ENCODE data around the gene TET1. TPM values are rescaled to one million over a fixed set of nuclear protein-coding genes. Genes with fewer than 3 reads are reported as not detected.
A peak's percentile ranks its signal among the peaks of the same experiment; 100 is the strongest.
"Not testable (repeated sequence)": the region's sequence is repeated elsewhere in the genome, so short reads cannot be mapped to it uniquely, and the experiment has no call there.

TET1 gene
- total RNA-seq, 2 experiments from 2014 or later: 0.48 to 0.57 TPM

DNA sequence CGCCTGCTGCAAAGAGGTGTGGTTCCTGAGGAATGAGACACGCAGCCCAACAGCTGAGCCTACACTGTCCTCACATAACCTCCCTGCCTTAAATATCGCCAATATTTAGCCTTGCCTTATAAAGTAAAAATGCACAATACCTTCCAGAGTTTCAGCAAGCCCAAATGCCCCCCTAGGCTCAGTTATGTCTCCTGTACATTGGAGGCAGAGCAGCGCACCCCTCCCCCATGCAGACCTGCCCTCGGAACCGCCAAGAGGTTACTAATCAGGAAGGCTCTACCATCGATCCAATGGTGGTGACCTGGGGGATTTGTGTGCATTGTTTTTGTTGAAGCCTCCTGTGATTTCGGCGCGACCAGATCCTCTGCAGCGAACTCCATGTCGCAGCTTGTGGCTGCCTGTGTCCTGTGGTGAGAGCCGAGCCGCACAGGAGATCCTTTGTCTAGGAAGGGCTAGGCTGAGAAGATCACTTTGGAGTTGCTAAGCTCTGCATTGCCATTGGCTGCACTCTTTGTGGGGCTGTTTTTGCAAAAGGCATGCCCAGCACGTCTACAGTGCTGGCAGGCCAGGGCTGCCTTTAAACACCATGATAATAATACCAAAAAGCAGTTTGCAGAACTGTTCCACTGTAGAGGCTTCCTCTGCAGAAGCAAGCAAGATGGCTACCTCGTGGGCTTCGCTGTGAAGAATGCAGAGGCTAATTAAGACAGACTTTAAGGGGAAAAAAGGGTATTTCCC lies 40.1 kb downstream of the TET1 start:
- Mint-ChIP-seq H3K9me3 (no peaks in the 10 kb centered on the region), H3K4me1 (ENCODE audit: low read depth) (peaks cover 28% of the 10 kb centered on the region), H3K27me3 (ENCODE audit: low read depth) (no peaks in the 10 kb centered on the region), H3K4me3 (peak overlapping the region; percentile 83), H3K36me3 (ENCODE audit: low read depth) (no peaks in the 10 kb centered on the region), H3K27ac (peak overlapping the region; percentile 84)
- intact Hi-C loops (cut with micrococcal nuclease): loop anchor here (1.0 to 10.0 kb wide), 7 partner anchors 40 to 835 kb away; partner anchors contain the start of genes CCAR1, DDX50, HNRNPH3 and PBLD
- CTCF ChIA-PET: interaction anchor here (0.7 to 1.5 kb wide), 2 partner anchors 46 to 50 kb away, joined by 3 to 4 read pairs; no protein-coding TSS in a partner anchor
- peak; percentile 64 for DNase-seq

DNA sequence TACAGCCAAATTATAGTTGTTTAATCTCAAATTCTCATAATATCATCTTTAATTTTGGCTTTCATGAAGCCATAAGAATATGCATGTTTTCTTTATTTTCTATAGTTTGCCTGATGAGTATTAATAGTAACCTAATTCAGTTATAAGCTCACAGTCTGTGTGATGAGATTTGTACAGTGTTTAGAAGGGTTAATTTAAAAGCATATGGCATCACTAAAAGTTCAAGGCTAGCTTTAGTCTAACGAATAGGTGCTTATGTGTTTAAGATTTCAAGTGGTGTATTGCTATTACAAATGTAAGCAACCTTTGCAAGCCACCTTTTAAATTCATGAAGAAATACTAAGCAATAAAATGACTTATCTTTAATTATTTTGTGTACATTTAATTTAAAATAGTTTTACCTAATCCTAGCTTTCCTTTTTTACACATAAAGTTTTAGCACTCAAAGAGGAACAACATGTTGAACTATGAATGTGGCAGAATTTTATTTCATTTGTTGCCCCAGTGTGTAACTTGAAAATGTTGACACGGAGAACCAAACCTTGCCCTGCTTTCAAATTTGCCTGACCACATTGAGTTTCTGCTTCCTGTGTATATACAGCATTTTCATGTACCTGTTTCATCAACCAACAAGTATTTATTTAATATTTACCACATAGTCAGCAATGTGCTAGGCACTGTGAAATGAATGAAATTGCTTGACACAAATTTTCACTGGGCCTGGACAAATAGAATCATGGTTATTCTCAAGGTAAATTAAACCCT lies 41.5 kb downstream of the TET1 start:
- intact Hi-C loops (cut with micrococcal nuclease): loop anchor here (5.0 to 10.0 kb wide), 2 partner anchors 226 to 837 kb away; partner anchors contain the start of gene STOX1
- no peak for DNase-seq
- no peak overlapping the region for H3K27ac Mint-ChIP-seq
- no peaks in the 10 kb centered on the region for H3K27me3 Mint-ChIP-seq (ENCODE audit: low read depth)
- H3K4me1 Mint-ChIP-seq (ENCODE audit: low read depth): peaks cover 28% of the 10 kb centered on the region
- H3K36me3 Mint-ChIP-seq (ENCODE audit: low read depth): no peaks in the 10 kb centered on the region
- H3K4me3 Mint-ChIP-seq: no peak overlapping the region
- no peaks in the 10 kb centered on the region for H3K9me3 Mint-ChIP-seq
- CTCF ChIA-PET: interaction anchor here (0.5 to 1.6 kb wide), 3 partner anchors 11 to 51 kb away, joined by 4 to 6 read pairs (median 4); no protein-coding TSS in a partner anchor

DNA sequence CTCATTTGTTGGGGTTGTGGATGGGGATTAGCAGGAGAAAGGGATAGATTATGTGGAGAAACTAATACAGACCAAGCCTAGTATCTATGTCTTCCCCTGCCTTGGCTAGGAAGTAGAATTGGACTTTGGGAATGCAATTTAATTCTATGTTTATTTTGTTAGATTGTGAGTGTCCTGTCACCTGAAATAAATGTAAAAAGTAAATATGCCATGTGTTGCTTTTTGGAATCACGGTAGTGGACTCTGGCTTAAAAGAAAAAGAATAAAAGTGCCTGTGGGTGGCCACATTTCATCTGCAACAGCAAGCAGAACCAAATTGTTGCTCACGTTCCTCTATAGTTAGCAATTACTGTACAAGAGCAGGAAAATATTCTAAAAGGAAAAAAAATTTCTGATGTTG lies 42.3 kb downstream of the TET1 start:
- H3K36me3 Mint-ChIP-seq (ENCODE audit: low read depth): no peaks in the 10 kb centered on the region

DNA sequence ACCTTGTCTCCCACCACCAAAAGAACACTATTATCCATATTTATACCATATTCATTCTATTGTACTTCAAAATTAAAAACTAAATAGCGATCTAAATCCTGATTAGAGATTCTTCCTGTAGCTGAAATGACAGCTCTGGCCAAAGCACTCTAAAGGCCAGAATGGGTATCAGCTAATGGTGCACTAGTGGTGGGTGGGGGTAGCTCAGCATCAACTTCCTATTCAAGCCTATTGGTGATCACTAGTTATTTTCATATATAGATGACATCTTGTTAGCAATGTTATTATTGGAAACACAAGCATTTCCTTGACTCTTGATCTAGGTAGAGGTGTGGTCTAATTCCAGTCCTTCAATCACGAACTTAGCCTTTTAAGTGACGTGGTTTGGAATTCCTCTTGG lies 43.6 kb downstream of the TET1 start:
- H3K27ac Mint-ChIP-seq: no peak overlapping the region
- intact Hi-C loops (cut with micrococcal nuclease): loop anchor here (5.0 to 10.0 kb wide), 2 partner anchors 224 to 839 kb away; partner anchors contain the start of gene STOX1
- DNase-seq: no peak
- CTCF ChIA-PET: interaction anchor here (0.6 kb wide), 1 partner anchor 15 kb away, joined by 3 read pairs; no protein-coding TSS in a partner anchor
- H3K36me3 Mint-ChIP-seq (ENCODE audit: low read depth): no peaks in the 10 kb centered on the region
- no peaks in the 10 kb centered on the region for H3K9me3 Mint-ChIP-seq
- no peak overlapping the region for H3K4me3 Mint-ChIP-seq
- peaks cover 28% of the 10 kb centered on the region for H3K4me1 Mint-ChIP-seq (ENCODE audit: low read depth)
- no peaks in the 10 kb centered on the region for H3K27me3 Mint-ChIP-seq (ENCODE audit: low read depth)

More for the DNA sequence above, 42.3 kb downstream of the TET1 start:
- Mint-ChIP-seq H3K27ac (no peak overlapping the region), H3K9me3 (no peaks in the 10 kb centered on the region), H3K4me3 (no peak overlapping the region), H3K4me1 (ENCODE audit: low read depth) (peaks cover 28% of the 10 kb centered on the region), H3K27me3 (ENCODE audit: low read depth) (no peaks in the 10 kb centered on the region)
- CTCF ChIA-PET: interaction anchor here (1.6 kb wide), 1 partner anchor 12 kb away, joined by 4 read pairs; no protein-coding TSS in a partner anchor
- DNase-seq: no peak
- intact Hi-C loops (cut with micrococcal nuclease): loop anchor here (5.0 to 10.0 kb wide), 2 partner anchors 225 to 838 kb away; partner anchors contain the start of gene STOX1

DNA sequence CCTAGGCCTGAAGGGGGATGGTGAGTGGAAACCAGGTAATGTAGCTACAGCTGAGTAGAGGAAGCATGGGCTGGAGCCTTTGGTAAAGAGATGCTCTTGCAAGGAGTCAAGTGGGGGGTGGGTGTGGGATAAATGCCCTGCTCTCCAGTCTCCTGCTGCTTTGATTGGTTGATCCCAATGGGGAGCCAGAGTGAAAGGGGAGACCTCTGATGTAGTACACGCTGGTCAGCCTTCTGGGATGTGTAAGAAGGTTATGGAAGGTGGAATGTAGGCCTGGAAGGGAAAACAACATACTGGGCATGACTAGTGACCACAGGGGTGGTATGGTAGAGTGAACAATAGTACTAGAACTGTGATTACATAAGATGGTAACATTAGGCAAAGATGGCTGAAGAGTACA lies 44.3 kb downstream of the TET1 start:
- Mint-ChIP-seq H3K27ac (no peak overlapping the region), H3K4me1 (ENCODE audit: low read depth) (peaks cover 28% of the 10 kb centered on the region)
- intact Hi-C loops (cut with micrococcal nuclease): loop anchor here (5.0 to 10.0 kb wide), 2 partner anchors 223 to 840 kb away; partner anchors contain the start of gene STOX1

GRCh38 chr10:68606918-68607317 lies 46.8 kb downstream of the TET1 start:
- CTCF ChIA-PET: interaction anchor here (0.6 to 0.7 kb wide), 2 partner anchors 66 to 290 kb away, joined by 5 read pairs; no protein-coding TSS in a partner anchor
- Mint-ChIP-seq H3K9me3 (no peaks in the 10 kb centered on the region), H3K4me1 (ENCODE audit: low read depth) (peaks cover 9% of the 10 kb centered on the region), H3K27ac (no peak overlapping the region), H3K4me3 (no peak overlapping the region), H3K27me3 (ENCODE audit: low read depth) (no peaks in the 10 kb centered on the region), H3K36me3 (ENCODE audit: low read depth) (no peaks in the 10 kb centered on the region)
- intact Hi-C loops (cut with micrococcal nuclease): loop anchor here (10.0 kb wide), 1 partner anchor 842 kb away; no protein-coding TSS in a partner anchor
- no peak for DNase-seq

More for the DNA sequence above, 44.3 kb downstream of the TET1 start:
- H3K36me3 Mint-ChIP-seq (ENCODE audit: low read depth): no peaks in the 10 kb centered on the region
- H3K9me3 Mint-ChIP-seq: no peaks in the 10 kb centered on the region
- CTCF ChIA-PET: interaction anchor here (0.6 kb wide), 1 partner anchor 284 kb away, joined by 4 read pairs; no protein-coding TSS in a partner anchor
- no peaks in the 10 kb centered on the region for H3K27me3 Mint-ChIP-seq (ENCODE audit: low read depth)
- no peak for DNase-seq
- H3K4me3 Mint-ChIP-seq: no peak overlapping the region

GRCh38 chr10:68610023-68610422 lies 49.9 kb downstream of the TET1 start:
- H3K36me3 Mint-ChIP-seq (ENCODE audit: low read depth); DNase-seq; H3K27ac Mint-ChIP-seq; H3K4me1 Mint-ChIP-seq (ENCODE audit: low read depth); intact Hi-C loops (cut with micrococcal nuclease); H3K4me3 Mint-ChIP-seq; H3K9me3 Mint-ChIP-seq; H3K27me3 Mint-ChIP-seq (ENCODE audit: low read depth): not testable (repeated sequence)
- CTCF ChIA-PET: interaction anchor here (0.6 to 0.8 kb wide), 3 partner anchors 10 to 286 kb away, joined by 3 to 4 read pairs (median 3); no protein-coding TSS in a partner anchor

- H3K36me3 Mint-ChIP-seq (ENCODE audit: low read depth): no peaks in the 10 kb centered on the region
- intact Hi-C loops (cut with micrococcal nuclease): no loop called here
- no peaks in the 10 kb centered on the region for H3K4me1 Mint-ChIP-seq (ENCODE audit: low read depth)
- DNase-seq: no peak
- H3K27ac Mint-ChIP-seq: no peak overlapping the region
- no peaks in the 10 kb centered on the region for H3K27me3 Mint-ChIP-seq (ENCODE audit: low read depth)
- H3K9me3 Mint-ChIP-seq: no peaks in the 10 kb centered on the region
- H3K4me3 Mint-ChIP-seq: no peak overlapping the region
- CTCF ChIA-PET: no interaction called here
These were observed 51.1 kb downstream of the TET1 start for GRCh38 chr10:68611227-68611626.

- H3K27me3 Mint-ChIP-seq (ENCODE audit: low read depth); H3K27ac Mint-ChIP-seq; H3K9me3 Mint-ChIP-seq; H3K4me1 Mint-ChIP-seq (ENCODE audit: low read depth); H3K36me3 Mint-ChIP-seq (ENCODE audit: low read depth); DNase-seq; H3K4me3 Mint-ChIP-seq; intact Hi-C loops (cut with micrococcal nuclease): not testable (repeated sequence)
- CTCF ChIA-PET: interaction anchor here (0.6 to 0.7 kb wide), 2 partner anchors 13 to 46 kb away, joined by 3 to 6 read pairs; no protein-coding TSS in a partner anchor
These were observed 53.8 kb downstream of the TET1 start for GRCh38 chr10:68613974-68614373.

DNA sequence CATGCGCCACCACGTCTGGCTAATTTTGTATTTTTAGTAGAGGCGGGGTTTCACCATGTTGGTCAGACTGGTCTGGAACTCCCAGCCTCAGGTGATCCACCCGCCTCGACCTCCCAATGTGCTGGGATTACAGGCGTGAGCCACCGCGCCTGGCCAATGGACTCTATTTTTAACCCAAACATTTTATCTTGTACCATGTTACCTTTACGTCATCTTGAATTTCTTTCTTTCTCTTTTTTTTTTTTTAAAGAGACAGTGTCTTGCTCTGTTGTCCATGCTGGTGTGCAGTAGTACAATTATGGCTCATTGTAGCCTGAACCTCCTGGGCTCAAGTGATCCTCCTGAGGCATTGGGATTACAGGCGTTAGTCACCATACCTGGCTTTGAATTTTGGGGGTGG lies 57.6 kb downstream of the TET1 start:
- H3K4me3 Mint-ChIP-seq; H3K9me3 Mint-ChIP-seq; H3K4me1 Mint-ChIP-seq (ENCODE audit: low read depth); intact Hi-C loops (cut with micrococcal nuclease); H3K36me3 Mint-ChIP-seq (ENCODE audit: low read depth); H3K27me3 Mint-ChIP-seq (ENCODE audit: low read depth); DNase-seq; H3K27ac Mint-ChIP-seq: not testable (repeated sequence)
- CTCF ChIA-PET: interaction anchor here (0.6 kb wide), 1 partner anchor 303 kb away, joined by 5 read pairs; no protein-coding TSS in a partner anchor

- H3K4me1 Mint-ChIP-seq (ENCODE audit: low read depth): no peaks in the 10 kb centered on the region
- intact Hi-C loops (cut with micrococcal nuclease): no loop called here
- DNase-seq: no peak
- H3K4me3 Mint-ChIP-seq: no peak overlapping the region
- CTCF ChIA-PET: interaction anchor here (0.6 kb wide), 1 partner anchor 540 kb away, joined by 3 read pairs; no protein-coding TSS in a partner anchor
- no peaks in the 10 kb centered on the region for H3K9me3 Mint-ChIP-seq
- no peaks in the 10 kb centered on the region for H3K27me3 Mint-ChIP-seq (ENCODE audit: low read depth)
- no peak overlapping the region for H3K27ac Mint-ChIP-seq
- H3K36me3 Mint-ChIP-seq (ENCODE audit: low read depth): no peaks in the 10 kb centered on the region
These were observed 58.1 kb downstream of the TET1 start for GRCh38 chr10:68618234-68618633.

DNA sequence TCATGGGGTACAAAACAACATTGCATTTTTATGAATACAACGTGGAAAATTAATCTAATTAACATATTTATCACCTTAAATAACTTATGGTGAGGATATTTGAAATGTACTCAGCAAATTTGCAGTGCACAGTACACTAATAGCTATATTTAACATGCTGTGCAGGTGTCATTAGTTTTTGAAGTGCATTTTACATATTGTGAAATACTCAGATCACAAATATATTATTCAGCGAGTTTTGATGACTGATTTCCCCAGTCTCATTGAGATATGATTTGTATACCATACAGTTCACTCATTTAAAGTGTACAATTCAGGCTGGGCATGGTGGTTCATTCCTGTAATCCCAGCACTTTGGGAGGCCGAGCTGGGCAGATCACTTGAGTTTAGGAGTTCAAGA lies 59.5 kb downstream of the TET1 start:
- Mint-ChIP-seq H3K27me3 (ENCODE audit: low read depth) (no peaks in the 10 kb centered on the region), H3K4me3 (no peak overlapping the region), H3K9me3 (no peaks in the 10 kb centered on the region), H3K4me1 (ENCODE audit: low read depth) (no peaks in the 10 kb centered on the region), H3K36me3 (ENCODE audit: low read depth) (no peaks in the 10 kb centered on the region), H3K27ac (no peak overlapping the region)
- no peak for DNase-seq
- CTCF ChIA-PET: no interaction called here
- intact Hi-C loops (cut with micrococcal nuclease): no loop called here
